DMS79 (cell line): ENCODE measurements around the gene CEMIP2.
A peak's percentile ranks its signal among the peaks of the same experiment; 100 is the strongest.

ENCODE experiments used
- DNase-seq: peaks from one replicate; lab custom pipeline; 2025; lab: John Stamatoyannopoulos, UW

CEMIP2 gene

DNA sequence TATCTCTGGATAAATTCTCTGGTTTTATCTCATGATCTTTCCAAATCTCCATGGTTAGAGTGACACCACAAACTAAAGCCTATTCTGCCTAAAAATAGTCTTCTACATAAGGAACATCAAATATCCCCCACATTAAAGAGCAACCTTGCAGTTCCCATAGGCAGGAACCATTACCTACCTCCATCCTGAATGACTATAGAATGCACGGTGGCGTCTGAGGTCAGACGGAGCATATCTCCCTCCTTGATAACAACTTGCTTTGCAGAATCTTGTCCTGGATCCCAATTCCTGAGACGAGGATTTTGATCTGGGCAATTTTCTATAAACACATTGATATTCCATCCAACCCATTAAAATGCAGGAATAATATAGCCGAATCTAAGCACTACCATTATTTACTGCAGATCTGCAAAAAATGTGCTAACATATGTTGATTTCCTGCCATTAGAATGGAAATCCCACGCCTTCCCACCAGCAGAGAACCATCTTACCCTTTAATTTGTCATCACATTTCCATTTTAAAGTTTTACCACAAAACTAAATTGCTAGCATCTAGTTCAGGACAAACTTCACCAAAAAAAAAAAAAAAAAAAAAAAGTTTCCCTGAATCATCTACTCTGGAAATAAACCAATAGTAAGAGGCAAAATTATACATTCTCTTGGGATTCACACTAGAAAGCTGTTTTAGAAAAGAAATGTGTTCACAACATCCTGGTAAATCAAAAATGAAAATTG, 22.1 kb downstream of the CEMIP2 start:
- no peak for DNase-seq

DNA sequence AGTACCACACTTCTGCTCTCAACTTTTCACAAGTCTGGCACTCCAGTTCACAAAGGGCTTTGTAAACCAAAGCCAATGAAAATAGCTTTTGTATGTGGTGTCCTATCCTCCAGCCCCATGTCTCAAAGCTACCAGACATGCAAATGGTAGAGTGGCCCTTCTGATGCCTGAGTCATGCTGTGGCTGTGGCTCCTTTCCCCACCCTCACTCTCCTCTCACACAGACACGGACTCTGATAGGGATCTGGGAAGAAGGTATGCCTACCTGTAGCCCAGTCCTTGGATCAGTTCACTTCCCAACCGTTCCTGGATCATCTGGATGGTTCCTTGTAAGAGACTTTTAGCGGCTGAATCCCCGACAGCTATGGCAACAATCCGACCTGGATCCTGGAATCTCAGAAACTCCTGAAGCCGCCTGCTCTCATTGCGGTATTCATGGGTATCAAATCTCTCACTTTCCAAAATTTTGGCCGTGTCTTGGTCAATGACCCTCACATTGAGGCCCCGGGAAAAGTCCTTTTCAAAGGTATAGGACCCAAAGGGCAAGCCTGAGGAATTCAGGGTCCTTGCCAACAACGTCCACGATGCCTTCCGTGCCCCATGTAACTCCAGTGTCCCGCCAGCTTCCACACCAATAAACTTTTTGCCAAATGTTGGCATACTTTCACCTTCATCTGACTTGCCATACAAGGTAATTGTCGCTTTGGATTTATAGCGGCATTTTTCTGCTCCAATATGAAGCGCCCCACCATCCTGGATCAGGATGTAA, 23.4 kb downstream of the CEMIP2 start:
- no peak for DNase-seq

DNA sequence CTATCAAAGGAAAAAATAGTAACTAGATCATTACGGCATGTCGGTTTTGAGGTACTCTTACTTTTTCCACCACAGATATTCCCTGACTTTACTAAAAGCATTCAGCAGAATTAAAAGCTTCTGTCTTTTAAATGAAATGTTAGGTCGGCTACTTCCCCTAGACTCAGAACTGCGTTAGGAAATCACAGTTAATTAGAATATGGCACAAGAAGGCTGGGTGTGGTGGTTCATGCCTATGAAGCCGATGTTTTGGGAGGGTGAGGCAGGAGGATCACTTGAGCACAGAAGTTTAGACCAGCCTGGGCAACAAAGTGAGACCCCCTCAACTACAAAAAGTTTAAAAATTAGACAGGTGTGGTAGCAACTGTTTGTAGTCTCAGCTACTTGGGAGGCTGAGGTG, 24.4 kb downstream of the CEMIP2 start:
- DNase-seq, result no peak

DNA sequence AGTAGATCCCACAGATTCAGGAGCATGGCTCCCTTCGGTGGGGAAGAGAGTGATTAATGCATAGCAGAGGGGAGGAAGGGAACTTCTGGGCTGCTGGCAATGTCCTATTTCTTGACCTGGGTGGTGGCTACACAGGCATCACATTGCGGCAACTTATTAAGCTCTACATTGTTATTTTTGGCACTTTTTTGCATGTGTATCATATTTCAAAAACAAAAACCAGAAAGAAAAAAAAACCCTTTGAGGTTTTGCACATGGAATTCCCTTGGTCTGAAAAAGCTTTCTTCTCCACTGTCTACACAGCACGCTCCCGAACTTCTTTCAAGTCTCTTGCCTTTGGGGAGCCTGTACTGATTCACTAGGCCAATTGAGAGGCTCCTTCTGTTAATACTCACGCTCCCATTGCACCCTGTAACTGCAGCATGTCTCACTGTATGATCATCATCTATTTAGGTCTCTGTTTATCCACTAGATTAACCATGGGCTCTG, 25.1 kb downstream of the CEMIP2 start:
- no peak for DNase-seq

DNA sequence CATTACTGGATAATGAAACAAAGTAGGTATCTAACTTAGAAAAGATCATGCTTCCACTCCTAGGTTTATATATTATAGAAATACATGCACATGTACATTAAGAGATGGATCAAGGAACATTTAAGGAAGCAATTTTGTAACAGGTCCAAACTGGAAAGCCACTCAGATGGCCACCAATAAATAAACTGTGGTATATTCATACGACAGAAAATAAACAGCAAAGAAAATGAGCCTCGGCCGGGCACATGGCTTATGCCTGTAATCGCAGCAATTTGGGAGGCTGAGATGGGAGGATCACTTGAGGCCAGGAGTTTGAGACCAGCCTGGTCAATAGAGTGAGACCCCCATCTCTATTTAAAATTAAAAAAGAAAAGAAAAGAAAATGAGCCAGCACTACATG, 25.6 kb downstream of the CEMIP2 start:
- DNase-seq, result no peak

DNA sequence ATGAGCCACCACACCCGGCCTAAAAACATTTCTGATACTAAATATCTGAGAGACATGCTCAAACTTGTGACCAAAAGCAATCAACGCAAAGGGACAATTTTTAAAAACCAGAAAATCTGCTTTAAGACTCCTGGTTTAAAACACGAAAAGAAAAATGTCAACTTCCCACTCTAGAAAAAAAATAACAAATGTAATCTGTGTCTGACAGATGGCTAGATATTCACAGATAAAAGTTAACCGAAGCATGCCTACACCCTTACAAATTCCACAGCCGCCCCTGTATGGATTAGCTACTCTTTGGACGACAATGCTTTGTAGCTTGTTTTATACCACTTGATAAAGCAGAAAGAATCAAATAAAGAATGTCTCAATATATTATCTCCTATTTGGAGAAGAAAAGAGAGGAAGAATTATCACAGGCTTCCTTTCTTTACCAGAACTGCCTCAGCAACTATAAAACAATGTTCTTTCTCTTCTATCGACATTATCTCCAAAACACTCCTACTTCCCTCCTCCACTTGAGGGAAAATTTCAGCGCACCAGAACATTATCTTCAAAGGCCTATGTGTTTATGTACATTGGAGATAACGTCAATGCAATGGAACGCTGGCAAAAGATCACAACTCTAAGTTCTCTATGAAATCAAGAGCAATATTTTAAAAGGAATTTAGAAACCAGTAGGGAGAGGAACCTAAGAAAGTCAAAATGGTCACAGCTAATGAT, 26.2 kb downstream of the CEMIP2 start:
- no peak for DNase-seq

DNA sequence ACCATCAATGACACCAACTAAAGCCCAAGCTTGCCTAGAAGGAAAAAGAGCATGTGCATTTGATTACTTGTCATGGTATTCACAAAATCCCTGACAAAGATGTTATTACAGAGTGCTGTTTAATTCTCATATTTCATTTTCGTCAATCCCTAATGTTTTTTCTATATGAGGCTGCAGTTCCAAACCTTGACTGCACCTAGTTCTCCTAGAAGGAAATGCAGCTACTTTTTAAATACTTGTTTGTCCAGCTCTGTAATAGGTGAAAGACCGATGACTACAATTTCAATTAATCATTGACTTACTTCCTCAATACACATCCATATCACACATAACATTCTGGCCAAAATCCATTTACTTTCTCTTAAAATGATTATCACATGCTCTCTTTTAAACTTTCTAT, 28.1 kb downstream of the CEMIP2 start:
- DNase-seq, result no peak

DNA sequence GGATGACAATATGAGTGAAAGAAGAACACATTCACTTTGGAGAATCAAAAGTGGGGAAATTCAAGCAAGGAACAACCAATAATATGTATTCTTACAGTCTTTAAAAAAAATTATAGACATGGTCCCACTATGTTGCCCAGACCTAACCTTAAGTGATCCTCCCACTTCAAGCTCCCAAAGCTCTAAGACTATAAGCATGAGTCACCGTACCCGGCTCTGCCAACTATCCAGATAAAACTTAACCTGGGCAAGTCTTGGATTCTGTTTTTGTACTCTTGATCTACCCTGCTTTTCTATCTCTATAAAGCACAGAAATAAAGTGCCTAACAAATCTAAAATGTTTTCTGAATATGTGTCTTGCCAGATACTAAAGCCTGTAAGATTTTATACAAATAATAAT, 30.9 kb downstream of the CEMIP2 start:
- DNase-seq, result no peak

DNA sequence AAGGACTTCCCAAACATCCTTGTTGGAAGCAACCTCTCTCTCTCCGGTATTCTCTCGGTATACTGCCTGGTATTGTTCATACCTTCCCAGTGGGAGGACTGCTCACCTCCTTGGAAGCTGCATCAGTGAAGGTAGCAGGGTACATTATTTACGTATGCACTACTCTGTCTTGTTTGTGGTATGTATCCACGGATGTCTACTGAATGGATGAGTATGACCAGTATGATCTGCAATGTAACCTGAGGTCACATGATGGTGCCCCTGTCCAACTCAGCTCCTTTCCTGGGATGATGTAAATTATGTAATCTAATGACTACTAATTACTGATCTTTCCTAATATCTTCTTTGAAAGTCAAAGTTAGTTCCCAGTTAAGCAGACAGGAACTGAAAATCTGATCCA, 32.1 kb downstream of the CEMIP2 start:
- DNase-seq, result no peak

DNA sequence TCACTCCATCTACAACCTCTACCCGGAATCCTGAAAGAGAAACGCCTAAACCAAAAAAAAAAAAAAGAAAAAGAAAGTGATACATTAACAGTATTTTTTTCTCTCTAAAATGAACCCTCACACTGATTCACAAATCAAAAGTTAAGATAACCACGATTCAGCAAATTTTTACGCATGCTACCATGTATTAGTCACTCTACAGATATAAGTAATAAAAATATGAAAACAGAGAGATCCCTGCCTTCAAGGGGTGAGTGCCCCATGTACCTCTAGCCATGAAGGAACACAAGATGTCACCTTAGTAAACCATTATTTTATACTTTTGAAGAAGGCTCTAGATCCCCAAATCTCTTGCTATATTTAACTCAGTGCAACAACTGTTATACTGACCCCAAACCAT, 33.4 kb downstream of the CEMIP2 start:
- no peak for DNase-seq

DNA sequence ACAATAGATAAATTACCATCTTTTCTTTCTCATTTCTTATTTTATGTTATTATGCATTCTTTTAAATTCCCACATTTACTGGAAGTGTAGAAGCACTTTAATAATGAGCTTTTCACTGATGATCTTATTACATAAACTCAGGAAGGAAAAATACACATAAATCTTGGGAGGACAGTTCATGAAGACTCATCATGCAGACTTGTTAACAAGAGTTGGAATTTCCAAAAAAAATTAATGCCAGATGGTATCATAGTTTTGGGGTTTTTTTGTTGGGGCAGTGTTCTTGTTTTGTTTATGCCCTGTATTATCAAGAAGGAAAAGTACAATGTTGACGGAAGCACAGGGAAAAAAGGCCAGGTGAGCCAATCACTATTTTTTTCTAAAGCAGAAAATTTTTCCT, 35.1 kb downstream of the CEMIP2 start:
- DNase-seq, result no peak

DNA sequence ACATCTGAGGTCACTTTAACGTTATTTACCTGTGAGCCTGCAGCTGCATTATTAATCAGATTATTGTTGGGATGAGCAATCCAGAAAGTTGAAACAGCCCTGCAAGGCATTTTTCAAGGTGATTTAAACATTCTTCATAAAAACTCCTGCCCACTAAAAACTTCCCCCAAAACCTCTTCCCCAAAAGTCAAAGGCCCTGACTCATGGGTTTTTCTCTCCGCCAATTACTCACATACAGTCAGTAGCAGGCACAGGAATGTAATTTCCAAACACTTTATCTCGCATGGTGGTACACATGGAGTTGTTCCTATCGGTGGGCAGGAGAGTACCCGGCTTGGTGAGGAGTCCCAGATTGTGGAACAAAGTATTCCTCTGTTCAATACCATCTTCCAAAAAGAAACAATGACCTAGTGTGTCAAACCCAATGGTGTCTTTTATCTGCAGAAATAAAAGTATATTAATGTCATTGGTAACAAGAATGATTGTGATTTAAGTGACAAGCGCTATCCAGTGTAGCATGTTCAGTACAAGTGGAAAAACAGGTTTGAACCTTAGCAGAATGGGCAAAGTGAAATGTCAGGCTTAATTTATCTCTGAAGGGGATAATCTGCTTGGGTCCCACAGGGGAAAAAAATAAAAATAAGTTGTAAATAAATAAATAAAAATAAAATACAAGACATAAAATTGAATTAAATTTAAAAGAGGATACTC, 38.3 kb downstream of the CEMIP2 start:
- peak; percentile 0 for DNase-seq

DNA sequence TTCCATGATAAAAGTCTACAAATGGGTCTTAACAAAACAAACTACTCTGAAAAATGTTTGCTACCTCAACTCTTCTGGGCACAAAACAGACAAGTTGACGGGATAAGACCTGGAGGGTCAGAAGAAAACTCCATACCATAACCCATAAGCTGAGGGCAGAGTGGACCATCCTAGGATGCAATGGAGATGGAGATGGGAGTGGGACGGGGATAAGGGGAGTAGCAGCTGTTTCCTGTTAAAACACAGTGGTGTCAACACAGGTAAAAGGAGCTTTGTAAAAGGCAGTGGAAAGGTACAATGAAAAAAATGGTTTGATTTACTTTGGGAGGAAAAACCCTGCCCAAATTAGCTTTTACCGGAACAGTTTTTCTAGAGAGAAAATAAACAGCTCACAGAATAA, 41.6 kb downstream of the CEMIP2 start:
- DNase-seq, result no peak

DNA sequence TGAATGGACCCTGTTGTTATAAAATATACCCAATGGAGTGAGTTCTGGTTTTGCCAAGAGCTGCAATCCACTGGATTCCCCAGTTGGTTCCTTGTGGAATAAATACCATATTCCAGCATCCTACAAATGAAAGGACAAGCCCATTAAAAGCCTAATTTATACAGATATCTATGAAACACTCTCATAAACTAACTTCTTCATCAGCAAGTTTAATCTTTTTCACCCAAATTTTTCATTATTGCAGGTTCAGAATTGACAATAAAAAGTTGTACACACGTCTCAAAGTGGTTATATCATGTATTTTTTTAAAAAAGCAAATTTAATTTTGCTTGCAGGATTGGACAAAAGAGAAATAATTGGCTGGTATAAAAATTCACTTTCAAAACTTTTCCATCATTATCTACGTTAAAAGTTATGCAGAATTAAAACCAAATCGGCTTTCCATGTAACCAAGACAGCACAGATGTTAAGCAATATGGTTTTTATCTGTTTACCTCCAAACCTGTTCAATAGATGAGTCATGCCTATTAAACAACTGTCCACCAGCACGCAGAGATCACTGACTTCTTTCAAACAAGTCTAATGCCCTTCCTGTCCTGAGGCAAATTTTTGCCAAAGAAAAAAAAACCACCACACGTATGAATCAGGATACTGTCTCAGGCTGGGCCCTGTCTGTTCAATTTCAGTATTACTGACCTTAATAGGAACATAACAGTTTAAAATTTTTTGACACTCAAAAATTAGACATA, 42.5 kb downstream of the CEMIP2 start:
- no peak for DNase-seq

DNA sequence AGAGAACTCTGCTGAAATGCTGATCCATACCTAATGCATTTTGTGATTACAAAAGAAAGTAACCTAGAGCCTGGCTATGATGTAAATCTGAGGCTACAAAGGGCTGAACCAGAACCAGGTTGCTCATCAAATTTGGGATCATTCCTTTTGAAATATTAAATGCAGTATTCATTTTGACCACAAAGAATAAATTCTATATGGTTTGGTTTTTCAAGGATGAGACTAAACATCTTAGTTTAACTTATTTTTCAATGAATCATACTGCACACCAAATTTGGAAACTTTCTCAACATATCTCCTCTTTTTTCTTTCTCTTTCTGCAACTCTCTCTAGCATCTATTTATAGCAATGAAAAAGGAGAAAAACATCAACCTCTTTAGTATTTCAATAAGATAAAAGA, 46.5 kb downstream of the CEMIP2 start:
- DNase-seq, result no peak

DNA sequence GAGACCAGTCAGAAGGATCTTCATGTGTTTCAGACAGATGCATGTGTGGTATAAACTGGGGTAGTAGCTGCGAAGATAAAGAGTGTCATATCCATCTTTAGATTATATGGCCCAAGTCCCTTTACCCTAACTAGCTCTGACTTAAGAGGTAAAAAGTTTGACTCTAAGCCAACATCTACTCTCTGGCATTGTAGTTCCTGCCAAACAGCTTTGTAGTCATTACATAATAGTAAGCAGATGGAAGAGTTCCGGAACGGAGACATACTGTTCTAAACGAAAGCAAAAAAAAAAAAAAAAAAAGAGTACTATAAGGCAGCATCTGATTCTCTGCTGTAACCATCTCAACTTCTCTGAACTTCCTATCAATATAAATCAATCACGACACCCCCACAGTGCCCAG, 48.8 kb downstream of the CEMIP2 start:
- no peak for DNase-seq

DNA sequence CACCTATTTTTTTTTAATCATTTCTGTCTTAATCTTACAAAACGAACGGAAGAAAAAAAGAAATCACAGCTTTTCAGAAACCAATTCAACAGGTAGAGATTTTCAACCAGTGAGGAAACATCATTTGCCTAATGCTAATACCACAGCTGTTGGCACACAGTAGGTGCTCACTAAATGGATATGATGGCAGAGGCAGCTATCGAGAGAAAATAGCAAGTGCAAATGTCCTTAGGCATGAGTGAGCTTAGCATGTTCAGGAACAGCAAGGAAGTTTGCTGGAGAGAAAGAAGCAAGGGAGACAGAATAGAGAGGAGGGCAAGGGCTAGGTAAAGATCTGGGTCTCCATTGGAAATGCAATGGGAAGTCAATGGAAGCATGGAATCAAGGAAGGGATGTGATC, 49.2 kb downstream of the CEMIP2 start:
- DNase-seq, result no peak

DNA sequence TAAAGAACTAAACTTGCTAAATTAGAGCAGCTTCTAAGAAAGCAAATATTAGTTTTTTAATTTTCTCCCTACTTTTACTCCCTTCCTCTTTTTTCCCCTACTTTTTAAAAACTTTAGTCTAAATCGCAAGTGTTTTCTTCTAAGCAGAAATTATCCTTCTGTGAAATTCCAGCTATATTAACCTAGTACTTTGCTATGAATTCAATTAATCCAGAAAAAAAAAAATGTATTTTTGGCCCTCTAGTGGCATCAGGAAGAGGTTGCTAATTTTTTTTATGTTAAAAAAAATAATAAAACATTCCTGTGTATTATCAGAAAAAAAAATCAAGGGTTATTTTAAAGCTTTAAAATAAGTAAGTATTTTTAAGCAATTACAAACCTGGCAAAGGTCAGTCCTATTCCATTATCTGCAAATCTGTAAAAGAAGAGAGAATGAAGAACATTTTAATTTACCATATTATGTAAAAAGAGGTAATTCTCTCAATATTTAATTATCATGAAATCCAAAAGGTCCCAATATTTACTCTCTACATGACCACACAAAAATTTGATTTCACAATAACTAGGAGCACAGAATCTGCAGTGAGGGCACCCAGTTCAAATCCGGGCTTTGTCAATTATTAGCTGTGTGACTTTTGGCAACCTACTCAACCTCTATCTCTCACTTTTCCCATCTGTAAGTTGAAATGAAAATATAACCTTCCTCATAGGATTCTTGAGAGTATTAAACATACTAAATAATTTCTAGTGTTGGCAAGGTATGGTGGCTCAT, 52.0 kb downstream of the CEMIP2 start:
- no peak for DNase-seq

DNA sequence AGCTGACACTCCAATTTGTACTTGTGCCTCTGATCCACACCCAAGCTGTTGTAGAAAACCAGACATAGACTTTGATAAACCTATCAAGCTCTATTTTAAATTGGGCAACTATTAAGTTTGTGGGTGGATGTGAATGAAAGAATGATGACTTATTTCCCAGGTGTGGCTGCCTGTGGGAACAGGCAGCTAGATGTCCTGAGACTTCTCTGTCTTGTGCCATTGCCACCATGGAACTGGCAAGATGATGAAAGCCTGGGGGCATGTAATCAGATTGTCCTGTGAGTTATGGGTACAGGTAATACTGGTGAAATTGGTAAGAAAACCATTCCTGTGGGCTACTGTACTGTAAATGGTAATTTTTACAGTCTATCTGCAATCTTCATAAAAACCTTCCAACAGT, 57.5 kb downstream of the CEMIP2 start:
- no peak for DNase-seq

DNA sequence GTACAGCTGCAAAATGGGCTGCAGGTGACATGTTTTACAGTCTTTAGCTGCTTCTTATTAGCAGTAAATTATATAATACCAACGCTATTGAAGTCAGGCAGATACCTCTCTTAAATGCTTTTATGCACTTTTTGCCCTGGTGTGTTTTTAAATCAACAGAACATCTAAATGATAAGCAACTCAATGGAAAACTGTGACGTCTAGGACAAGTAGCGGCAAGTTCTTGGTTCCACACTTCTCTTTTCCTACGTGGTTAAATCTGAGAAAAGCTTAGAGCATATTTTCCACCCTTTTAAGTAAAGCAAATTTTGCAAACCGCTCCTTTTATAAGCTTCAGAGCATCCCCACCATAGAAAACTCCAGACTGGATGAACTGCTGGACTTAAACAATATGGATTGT, 58.1 kb downstream of the CEMIP2 start:
- no peak for DNase-seq

DNA sequence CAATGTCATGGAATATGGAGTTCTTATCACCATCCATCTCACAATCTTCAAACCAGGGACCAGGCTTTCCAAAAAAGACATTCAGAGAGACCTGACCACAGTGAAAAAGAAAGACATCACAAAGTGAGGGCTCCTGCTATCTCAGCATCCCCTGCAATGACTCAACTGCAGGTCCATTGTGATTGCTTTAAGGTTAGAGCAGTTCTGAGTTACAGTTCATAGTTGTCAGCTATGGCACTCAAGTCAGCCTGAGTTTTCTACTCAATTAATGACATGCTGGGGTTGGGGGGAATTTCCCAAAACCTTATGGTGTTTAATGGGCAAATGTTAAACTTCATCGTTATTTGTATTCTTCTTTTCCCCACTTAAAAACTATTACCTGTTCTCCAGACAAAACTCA, 58.9 kb downstream of the CEMIP2 start:
- DNase-seq, result no peak
